ENCODE data around the gene RPL22L1.

Gene RPL22L1

GRCh38 chr3:170844377-170844776 is 25.6 kb downstream of the RPL22L1 start:
- Histone ChIP-seq H3K9me3 (ENCODE audit: control insufficient read depth, low read length) (no peaks in the 10 kb centered on the region), H3K36me3 (ENCODE audit: control insufficient read depth, insufficient read depth, low read length) (no peaks in the 10 kb centered on the region), H3K4me2 (ENCODE audit: low read length) (no peak overlapping the region), H3K79me2 (no peaks in the 10 kb centered on the region), H3K9ac (no peak overlapping the region), H3K27ac (no peak overlapping the region), H3K4me3 (ENCODE audit: low read depth, low read length) (no peak overlapping the region), H2AFZ (no peak overlapping the region), H3K27me3 (ENCODE audit: control insufficient read depth, insufficient read depth, low read length) (no peaks in the 10 kb centered on the region), H3K4me1 (no peaks in the 10 kb centered on the region)
- TF ChIP-seq CTCF (IDR thresholded peaks at IDR 0.05), result no peak

GRCh38 chr3:170840291-170840859 is 29.6 kb downstream of the RPL22L1 start:
- H3K79me2 ChIP-seq, result no peaks in the 10 kb centered on the region
- H3K4me3 ChIP-seq (ENCODE audit: low read depth, low read length), result no peak overlapping the region
- no peaks in the 10 kb centered on the region for H3K27me3 ChIP-seq (ENCODE audit: control insufficient read depth, insufficient read depth, low read length)
- H3K4me2 ChIP-seq (ENCODE audit: low read length), result no peak overlapping the region
- no peaks in the 10 kb centered on the region for H3K9me3 ChIP-seq (ENCODE audit: control insufficient read depth, low read length)
- no peaks in the 10 kb centered on the region for H3K36me3 ChIP-seq (ENCODE audit: control insufficient read depth, insufficient read depth, low read length)
- no peak for TF ChIP-seq CTCF (IDR thresholded peaks at IDR 0.05)
- no peak overlapping the region for H3K27ac ChIP-seq
- no peaks in the 10 kb centered on the region for H3K4me1 ChIP-seq
- no peak overlapping the region for H2AFZ ChIP-seq
- H3K9ac ChIP-seq, result no peak overlapping the region

GRCh38 chr3:170839518-170840100 is 30.4 kb downstream of the RPL22L1 start:
- TF ChIP-seq CTCF (IDR thresholded peaks at IDR 0.05), result no peak
- no peak overlapping the region for H2AFZ ChIP-seq
- no peaks in the 10 kb centered on the region for H3K9me3 ChIP-seq (ENCODE audit: control insufficient read depth, low read length)
- H3K27ac ChIP-seq, result no peak overlapping the region
- H3K27me3 ChIP-seq (ENCODE audit: control insufficient read depth, insufficient read depth, low read length), result no peaks in the 10 kb centered on the region
- H3K4me3 ChIP-seq (ENCODE audit: low read depth, low read length), result no peak overlapping the region
- no peak overlapping the region for H3K4me2 ChIP-seq (ENCODE audit: low read length)
- H3K4me1 ChIP-seq, result no peaks in the 10 kb centered on the region
- no peaks in the 10 kb centered on the region for H3K36me3 ChIP-seq (ENCODE audit: control insufficient read depth, insufficient read depth, low read length)
- no peak overlapping the region for H3K9ac ChIP-seq
- H3K79me2 ChIP-seq, result no peaks in the 10 kb centered on the region

- H3K79me2 ChIP-seq, result no peaks in the 10 kb centered on the region
- H3K9ac ChIP-seq, result no peak overlapping the region
- H3K9me3 ChIP-seq (ENCODE audit: control insufficient read depth, low read length), result no peaks in the 10 kb centered on the region
- H3K4me1 ChIP-seq, result no peaks in the 10 kb centered on the region
- H2AFZ ChIP-seq, result no peak overlapping the region
- no peaks in the 10 kb centered on the region for H3K36me3 ChIP-seq (ENCODE audit: control insufficient read depth, insufficient read depth, low read length)
- H3K27ac ChIP-seq, result no peak overlapping the region
- TF ChIP-seq CTCF (IDR thresholded peaks at IDR 0.05), result no peak
- H3K27me3 ChIP-seq (ENCODE audit: control insufficient read depth, insufficient read depth, low read length), result no peaks in the 10 kb centered on the region
- no peak overlapping the region for H3K4me3 ChIP-seq (ENCODE audit: low read depth, low read length)
- no peak overlapping the region for H3K4me2 ChIP-seq (ENCODE audit: low read length)
Observed at GRCh38 chr3:170836491-170836890, 33.5 kb downstream of the RPL22L1 start.

- Histone ChIP-seq H3K4me3 (ENCODE audit: low read depth, low read length) (no peak overlapping the region), H3K4me2 (ENCODE audit: low read length) (no peak overlapping the region), H2AFZ (no peak overlapping the region), H3K9me3 (ENCODE audit: control insufficient read depth, low read length) (no peaks in the 10 kb centered on the region), H3K79me2 (no peaks in the 10 kb centered on the region), H3K4me1 (no peaks in the 10 kb centered on the region), H3K27me3 (ENCODE audit: control insufficient read depth, insufficient read depth, low read length) (no peaks in the 10 kb centered on the region), H3K27ac (no peak overlapping the region), H3K9ac (no peak overlapping the region), H3K36me3 (ENCODE audit: control insufficient read depth, insufficient read depth, low read length) (no peaks in the 10 kb centered on the region)
- TF ChIP-seq CTCF (IDR thresholded peaks at IDR 0.05), result no peak
Observed at GRCh38 chr3:170835336-170835735, 34.7 kb downstream of the RPL22L1 start.

All from parathyroid adenoma (tissue), 2 donors.